Brain pericyte (primary cell): ENCODE measurements around the gene NFATC4.
"Not testable (repeated sequence)": the region's sequence is repeated elsewhere in the genome, so short reads cannot be mapped to it uniquely, and the experiment has no call there.

ENCODE experiments used
- DNase-seq: peaks from one replicate; pipeline ENCODE4 v3.0.0-alpha.2; 2012; ENCODE audit warnings: low read depth, low spot score

NFATC4 gene

DNA sequence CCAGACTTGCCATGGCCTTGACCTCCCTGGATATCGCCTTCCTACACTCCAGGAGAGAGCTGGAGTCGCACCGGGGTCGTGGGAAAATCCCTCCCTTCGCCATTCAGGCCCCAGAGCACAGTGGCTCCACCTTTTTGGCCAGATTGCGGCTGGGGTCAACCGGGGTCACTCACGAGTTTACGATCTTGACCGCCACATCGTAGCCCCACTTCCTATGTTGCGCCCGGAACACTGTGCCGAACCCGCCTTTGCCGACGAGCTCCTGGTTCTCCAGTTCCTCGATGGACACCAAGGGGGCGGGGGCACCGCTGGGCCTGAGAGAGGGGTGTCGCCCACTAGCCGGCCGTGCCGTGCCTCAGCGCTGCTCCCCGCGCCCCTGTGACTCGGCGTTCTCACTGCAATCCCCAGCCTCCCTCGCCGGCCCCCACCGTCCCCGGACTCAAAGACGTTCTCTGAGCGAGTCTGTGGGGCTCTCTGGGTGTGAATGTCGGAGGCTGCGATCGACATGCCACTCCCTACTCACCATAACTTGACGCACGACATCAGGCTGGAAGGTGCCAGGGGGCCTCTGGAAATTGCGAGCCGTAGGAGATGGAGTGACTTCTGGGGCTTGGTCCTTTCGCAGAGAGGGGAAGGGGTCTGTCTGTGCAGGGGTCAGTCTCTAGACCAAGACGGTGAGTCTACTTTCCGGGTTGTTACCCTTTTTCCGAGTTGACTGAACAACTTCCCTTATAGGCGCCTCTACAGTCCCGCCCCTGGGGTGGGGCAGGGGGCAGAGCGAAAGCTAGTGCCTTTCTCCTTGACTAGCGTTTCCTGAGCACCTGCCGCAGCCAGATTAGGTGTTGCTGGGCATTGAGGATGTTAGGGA, 28.5 kb upstream of the NFATC4 start, which contains the start of gene RIPK3:
TSS of gene RIPK3 (minus strand) at position 708 of the 868 bp plus-strand sequence. CDS start at position 543, 165 bp downstream.
- DNase-seq = no peak

DNA sequence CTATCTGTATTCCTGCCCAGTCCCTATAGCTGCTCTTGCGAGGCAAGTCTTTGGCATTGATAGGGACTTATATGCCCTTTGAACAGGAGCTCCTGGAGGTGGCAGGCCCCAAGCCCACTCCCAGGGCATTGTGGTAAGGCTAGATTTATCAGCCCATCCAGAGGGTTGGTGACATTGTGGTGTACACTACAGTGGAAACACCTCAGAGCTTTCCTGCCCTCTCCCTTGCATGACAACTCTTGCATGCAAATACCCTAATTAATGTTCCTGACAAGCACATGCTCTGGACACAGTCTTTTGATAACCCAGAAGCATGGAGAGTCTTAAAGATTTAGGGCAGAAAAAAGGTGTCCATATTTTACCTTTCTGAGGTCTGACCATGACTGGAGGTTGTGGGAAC, 27.4 kb upstream of the NFATC4 start:
- DNase-seq = no peak

DNA sequence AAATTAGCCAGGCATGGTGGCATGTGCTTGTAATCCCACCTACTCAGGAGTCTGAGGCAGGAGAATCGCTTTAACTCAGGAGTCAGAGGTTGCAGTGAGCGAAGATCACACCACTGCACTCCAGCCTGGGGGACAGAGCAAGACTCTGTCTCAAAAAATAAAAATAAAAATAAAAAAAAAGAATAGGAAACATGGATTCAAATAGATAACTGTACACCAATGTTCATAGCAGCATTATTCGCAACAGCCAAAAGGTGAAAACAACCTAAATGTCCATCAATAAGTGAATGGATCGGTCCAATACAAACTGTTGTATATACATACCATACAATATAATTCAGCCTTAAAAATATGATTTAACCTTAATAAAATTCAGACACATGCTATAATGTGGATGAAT, 25.1 kb upstream of the NFATC4 start:
- DNase-seq = no peak

DNA sequence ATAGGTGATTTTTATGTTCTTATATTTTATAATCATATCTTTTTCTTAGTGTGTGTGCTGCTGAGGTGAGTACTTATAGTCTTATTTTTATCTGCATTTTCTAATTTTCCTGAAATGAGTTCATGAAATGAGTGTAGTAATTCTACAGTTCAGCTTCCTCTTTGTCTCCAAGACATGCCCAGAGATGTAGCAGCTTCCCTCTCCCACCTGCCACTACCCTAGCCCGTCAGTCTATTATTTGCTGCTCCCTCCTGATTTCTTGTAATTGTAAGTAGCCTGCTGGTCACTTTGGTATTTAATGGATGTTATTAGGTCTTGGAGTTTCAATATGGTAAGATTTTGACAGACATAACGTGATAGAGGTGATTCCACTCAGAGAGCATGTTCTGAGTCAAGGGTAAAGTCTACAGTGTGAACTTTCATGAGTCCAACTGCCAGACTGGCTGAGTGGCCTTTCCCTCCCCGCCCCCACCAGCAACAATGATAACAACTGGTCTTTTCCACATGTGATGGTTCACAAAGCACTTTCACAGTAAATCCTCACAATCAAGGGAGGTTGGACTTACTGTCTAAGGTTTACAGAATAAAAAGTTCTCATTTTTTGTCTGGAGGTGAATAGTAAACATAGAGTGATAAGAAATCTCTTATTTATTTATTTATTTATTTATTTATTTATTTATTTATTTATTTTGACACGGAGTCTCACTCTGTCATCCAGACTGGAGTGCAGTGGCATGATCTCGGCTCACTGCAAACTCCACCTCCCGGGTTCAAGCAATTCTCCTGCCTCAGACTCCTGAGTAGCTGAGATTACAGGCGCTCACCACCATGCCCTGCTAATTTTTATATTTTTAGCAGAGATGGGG, 24.0 kb upstream of the NFATC4 start:
- no peak for DNase-seq

DNA sequence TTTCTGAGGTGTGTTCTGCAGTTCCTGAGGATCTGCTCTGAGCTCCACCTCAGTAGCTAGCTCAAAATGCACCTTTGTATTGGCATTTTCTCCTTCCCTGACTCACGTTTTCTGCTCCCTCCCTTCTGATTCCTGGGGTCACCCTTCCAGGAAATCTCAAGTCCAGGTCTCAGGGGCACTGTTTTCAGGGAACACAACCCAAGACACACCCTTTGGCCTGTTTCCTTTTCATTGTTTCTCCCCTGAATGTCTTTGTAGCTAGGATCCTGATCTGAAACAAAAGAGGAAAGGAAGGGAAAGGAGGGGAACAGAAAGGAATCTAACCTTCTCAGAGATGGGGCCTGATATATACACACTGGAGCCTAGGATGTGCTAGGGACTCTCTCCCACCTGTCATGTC, 20.9 kb upstream of the NFATC4 start:
- DNase-seq = no peak

DNA sequence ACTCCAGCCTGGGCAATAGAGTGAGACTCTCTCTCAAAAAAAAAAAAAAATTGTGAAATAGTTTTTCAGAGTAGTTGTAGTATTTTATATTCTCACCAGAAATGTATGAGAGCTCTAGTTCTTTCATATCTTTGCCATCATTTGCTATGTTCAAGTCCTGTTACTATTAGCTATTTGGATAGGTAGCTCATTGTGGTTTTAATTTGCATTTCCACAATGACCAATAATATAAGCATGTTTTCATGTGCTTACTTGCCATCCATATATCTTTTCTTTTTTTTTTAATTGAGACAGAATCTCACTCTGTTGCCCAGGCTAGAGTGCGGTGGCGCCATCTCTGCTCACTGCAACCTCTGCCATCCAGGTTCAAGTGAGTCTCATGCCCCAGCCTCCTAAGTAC, 19.8 kb upstream of the NFATC4 start:
- no peak for DNase-seq

DNA sequence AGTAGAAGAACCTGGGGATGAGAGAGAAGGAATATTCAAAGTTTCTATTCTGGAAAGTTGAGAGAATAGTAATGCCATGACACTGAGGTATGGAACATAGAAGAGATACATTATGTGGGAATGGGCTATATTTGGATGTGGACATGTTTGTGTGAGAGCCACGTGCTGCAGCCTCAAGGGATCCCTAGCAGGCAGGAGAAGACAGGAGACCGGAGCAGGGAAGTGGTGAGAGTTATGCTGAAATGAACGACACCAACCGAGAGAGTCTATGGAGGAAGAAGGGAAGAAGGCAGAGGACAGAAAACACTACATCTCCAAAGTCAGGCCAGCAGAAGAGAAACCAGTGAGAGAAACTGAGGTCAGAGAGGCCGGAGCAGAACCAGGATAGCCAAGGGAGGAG, 18.2 kb upstream of the NFATC4 start:
- DNase-seq = no peak

DNA sequence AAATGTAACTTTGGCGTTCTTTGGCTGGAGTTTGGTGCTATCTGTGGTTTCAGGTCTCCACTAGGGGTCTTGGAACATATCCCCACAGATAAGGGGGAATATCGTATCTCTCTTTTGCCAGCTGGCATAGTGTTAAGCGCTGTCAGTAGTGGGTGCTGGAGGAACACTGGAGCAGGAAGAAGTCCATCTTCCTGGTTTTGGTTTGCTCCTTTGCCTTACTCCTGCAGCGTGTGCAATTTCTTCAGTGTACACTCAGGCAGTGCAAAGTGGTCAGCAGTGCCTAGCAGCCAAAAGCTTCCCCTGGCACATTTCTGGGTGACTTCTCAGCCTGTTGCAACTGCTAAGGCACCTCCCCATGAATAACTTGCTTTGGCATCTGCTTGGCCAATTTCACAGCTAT, 16.5 kb upstream of the NFATC4 start:
- DNase-seq = no peak

DNA sequence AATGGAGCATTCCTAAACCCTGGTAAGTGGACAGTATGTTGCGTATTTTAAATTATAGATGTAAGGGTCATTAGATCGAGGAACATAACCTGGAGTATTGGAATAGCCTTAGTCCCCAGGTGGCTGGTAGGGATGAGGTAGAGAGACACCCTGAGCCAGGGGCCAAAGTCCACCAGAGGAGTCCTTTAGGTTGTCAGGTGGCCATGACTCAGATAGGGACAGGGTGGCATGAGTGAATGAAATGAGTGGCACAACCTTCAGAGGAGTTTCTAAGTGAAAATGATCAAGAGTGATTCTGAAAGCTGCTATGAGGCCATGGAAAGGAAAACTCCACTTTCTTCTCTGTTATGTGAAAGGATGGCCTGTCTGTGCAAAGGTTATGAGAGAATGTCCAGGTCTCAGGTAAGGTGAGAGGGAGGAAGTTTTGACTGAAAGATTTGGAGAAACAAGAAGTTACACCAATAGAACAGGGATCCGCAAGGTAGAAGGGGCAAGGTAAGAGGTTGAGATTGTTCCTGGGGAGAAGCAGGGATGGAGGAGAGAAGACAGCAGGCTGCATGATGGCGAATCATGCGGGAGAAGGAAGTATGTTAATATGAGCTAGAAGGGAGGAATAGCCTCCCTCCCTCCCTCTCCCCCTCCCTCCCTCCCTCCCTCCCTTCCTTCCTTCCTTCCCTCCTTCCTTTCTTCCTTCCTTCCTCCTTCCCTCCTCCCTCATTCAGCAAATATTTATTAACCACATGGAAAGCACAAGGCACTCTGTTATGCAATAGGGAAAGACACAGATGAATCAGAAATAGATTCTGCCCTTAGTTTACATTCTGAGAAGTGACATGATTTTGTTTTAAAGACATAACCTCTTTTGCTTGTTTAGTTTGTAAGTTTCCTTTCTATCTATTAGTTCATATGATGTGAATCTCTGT, 14.2 kb upstream of the NFATC4 start:
- no peak for DNase-seq

DNA sequence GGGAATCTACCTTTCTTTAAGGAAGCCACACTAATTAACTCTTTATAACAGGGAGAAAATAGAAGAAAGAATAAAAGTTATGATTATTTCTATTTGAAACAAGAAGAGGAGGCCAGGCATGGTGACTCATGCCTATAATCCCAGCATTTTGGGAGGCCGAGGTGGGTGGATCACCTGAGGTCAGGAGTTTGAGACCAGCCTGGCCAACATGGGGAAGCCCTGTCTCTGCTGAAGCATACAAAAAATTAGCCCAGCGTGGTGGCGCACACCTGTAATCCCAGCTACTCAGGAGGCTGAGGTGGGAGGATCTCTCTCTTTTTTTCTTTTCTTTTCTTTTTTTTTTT, 13.5 kb upstream of the NFATC4 start:
- not testable (repeated sequence) for DNase-seq

DNA sequence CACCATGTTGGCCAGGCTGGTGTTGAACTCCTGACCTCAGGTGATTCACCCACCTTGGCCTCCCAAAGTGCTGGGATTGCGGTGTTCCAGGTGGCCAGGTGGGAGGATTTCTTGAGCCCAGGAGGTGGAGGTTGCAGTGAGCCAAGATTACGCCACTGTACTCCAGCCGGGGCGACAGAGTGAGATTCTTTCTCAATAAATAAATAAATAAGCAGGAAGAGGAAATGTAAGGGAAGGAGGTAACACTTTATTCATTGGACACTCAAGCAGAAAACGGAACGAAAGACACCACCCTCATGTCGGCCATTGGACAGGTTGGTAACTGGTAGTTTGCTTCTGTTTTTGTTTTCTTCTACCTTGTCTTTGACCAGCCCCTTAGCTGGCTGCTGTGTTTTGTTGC, 13.0 kb upstream of the NFATC4 start:
- DNase-seq = no peak

DNA sequence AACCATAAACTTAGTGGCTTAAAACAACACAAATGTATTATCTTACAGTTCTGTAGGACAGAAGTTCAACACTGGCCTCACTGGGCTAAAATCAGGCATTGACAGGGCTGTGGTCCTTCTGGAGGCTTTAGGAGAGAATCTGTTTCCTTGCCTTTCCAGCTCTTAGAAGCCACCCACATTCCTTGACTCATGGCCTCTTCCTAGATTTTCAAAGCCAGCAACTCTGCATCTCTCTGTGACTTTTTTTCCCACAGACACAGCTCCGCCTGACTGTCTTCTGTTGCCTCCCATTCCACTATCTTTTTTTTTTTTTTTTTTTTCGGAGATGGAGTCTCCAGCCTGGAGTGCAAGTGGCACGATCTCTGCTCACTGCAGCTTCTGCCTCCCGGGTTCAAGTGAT, 11.8 kb upstream of the NFATC4 start:
- DNase-seq = no peak

DNA sequence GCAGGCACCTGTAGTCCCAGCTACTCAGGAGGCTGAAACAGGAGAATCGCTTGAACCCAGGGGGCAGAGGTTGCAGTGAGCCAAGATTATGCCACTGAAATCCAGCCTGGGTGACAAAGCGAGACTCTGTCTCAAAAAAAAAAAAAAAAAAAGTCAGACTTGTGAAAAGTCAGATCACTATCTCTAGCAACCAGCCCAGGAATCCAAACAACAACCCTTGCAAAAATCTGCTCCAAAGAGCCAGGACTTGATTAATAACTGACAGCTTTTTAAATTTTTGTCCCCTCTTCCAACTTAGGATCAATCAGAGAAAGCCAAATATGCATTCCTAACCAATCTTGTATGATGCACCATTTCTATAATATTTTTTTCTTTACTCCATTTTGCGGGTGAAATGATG, 7.7 kb upstream of the NFATC4 start:
- DNase-seq = no peak

DNA sequence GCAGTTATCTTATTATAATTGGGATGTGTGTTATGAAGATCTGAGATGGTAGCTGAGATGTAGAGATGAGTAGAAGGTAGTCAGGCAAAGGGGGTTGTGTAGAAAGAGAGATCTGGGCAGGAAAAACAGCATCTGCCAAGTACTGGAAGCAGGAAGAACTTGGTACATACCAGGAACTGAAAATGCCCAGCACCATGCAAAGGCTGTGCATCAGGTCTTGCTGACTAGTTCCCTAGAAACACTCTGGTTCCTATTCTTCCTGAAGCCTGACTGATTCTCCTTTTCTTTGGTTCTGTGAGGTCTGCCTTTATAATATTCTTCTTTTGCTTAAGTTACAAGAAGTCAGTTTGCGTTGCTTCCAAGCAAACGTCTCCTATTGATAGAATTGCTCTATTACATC, 6.7 kb upstream of the NFATC4 start:
- no peak for DNase-seq

DNA sequence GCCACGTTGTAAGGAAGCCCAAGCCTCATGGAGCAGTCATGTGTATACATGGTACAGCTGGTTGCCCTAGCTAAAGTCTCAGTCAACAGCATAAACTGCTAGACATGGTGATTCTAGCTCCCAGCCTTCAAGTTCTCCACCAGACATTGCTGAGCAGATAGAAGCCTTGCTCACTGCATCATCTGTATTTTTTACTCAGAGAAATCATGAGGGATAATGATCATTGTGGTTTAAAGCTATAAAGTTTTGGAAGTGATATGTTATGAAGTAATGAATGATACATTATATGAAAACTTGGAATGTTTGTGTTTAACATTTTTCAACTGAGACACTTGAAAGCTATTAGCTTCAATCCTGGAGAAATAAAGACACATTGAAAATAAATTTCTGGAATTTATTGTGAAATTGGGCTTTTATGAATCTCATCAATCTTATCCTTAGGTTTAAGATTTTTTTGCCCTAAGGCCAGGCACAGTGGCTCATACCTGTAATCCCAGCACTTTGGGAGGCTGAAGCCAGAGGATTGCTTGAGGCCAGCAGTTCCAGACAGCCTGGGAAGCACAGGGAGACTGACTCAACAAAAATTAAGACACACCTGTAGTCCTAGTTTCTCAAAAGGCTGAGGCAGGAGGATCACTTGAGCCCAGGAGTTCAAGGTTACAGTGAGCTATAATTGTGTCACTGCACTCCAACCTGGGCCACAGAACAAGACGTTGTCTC, 5.6 kb upstream of the NFATC4 start:
- DNase-seq = no peak

DNA sequence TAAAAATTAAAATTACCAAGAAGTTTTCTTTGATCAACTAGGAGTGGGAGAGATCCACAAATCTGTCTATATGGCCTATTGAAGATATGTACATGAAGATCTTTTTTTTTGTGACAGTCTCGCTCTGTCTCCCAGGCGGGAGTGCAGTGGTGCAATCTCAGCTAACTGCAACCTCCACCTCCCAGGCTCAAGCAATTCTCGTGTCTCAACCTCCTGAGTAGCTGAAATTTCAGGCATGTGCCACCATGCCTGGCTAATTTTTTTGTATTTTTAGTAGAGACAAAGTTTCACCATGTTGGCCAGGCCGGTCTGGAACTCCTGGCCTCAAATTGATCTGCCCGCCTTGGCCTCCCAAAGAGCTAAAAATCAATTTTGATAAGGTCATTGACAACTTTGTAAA, 4.6 kb upstream of the NFATC4 start:
- no peak for DNase-seq

DNA sequence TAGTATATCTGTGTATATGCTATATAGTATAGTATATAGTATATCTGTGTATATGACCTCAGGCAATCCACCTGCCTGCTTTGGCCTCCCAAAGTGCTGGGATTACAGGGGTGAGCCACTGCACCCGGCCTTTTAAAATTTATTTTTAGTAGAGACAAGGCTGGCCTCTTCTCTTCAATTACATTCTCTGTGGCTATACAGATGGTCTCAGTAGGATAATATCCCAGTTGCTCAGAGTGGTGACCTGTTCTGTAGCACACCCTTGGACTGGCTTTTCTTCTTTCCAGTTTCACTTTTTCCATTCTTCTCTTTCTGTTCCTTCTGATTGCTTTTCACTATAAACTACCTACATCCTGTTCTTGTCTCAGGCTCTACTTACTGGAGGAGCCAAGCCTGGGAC, 3.1 kb upstream of the NFATC4 start:
- no peak for DNase-seq

DNA sequence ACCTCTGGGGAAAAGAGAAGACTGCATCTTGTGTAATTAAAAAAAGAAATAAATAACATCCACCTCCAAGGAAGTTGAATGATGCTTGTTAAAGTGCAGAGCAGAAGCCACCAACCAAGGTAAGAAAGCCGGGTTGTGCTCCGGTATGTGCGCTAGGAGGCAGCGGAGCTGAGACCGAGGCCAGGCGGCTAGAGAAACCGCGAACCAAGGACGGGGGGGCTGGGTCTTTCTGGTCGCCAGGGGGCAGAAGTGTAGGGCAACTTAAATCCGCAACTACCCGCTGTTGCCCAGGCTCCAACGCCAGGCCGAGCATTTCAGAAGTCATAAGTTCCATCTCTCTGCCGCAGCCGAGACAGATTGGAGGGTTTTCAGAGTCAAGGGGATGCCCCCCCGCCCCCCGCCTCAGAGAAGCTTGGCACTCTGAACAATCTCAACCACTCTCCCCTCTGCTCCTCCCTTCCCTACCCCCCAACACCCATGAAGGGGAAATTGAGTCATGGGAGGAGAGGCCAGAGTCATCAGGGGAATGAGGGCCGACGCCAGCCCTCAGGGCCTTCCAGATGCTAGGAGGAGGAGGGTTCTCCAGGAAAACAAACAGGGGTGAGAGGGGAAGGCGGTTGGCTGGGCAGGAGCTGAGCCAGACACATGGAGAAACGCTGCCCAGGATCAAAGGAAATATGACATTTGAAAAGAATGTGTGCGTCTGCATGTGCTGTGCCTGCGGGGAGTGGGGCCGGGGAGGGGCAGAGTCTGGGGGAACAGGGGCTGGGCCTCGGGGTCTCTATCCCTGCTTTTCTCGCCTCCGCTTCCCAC, 2.2 kb upstream of the NFATC4 start:
- DNase-seq = peak; percentile 81

DNA sequence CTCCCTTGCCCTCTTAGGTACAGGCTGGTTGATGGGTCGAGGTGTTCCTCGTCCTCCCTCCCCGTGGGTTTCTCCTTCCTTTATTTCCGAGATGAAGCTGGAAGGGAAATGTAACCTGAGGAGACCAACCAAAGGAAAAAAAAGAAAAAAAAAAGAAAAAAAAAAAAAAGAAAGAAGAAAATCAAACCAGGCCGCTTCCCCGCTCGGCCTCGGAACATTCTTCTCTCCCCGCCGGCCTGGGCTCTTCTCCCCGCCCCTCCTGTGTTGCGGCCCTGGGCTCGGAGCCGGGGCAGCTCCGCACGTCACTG, 1.6 kb upstream of the NFATC4 start:
- DNase-seq = no peak

DNA sequence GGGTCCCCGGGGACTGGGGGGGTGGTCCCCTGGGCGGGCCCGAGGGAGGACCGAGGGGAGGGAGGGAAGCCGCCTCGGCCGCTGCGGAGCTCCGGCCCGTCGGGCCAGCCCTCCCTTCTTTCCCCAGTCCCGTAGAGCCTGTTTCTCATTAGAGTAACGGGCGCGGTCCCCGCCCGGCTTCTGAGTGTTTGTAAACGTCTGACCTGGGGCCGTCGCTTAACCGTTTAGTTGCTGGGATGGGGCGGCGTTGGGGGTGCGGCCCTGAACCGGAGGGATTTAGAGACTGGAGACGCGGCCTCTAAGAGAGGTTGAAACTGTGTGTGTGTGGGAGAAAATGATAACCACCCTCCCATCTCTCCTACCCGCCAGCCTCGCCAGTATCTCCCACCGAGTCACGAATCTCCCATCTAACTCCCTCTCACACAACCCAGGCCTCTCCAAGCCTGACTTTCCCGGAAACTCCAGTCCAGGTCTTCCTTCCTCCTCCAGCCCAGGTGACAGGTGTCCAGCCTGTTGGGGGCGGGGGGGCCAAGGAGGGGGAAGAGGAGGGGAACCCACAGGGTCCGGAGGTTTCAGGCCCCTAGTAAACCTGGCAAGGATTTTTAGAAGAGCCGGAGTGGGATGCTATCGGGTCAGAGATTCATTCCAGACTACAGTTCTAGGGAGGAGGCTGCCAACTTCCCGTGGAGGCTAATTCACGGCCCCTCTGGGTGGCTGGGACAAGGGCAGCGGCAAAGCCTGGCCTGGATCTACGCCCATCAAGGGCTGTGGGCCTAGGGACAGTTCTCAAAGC, 1.1 kb upstream of the NFATC4 start:
- peak; percentile 93 for DNase-seq
